ENCODE results near the gene KRT6A. TPM values are rescaled to one million over a fixed set of nuclear protein-coding genes. Genes with fewer than 3 reads are reported as not detected.
A peak's percentile ranks its signal among the peaks of the same experiment; 100 is the strongest.
"Not testable (repeated sequence)": the region's sequence is repeated elsewhere in the genome, so short reads cannot be mapped to it uniquely, and the experiment has no call there.

The KRT6A gene
- polyA plus RNA-seq, 4 donors = 0.10 TPM; not detected in 3

DNA sequence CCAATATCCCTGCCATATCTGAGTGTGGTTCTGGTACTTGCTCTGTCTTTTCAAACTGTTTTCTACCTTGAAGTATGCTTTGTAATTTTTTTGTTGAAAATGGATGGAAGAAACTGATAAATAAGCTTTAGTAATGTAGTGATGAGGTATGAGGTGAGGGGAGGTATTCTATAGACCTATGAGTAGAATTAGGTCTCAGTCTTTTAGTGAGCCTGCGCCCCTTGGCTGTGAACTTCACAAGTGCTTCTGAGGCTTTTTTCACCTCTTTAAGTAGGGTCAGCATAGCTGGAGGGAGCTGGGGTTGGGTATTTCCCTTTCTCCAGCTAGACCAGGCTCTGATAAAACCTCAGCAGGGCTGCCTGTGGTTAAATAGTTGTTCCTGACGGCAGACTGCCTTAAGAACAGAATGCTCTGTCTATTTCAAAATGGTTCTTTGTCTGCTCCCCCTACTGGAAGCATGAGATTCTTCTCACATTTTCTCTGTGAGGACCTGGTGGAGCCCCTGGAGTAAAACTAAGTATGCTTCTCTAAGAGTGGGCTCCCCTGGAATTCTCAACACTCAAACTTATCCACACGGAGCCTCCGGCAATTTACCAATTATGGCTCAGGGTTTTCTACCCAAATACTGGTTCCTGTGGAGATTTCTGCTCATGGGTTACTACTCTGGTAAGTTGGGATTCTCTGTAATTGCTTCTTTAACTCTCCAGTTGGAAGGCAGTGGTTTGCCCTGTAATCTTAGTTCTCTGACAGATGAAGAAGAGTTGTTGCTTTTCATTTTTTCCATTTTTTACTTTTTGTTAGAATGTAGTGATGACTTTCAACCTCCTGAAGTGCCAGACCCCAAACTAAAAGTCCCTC is 14.0 kb upstream of the KRT6A start:
- DNase-seq (ENCODE audit: low read depth in 4 of 4, low spot score in 3 of 4) = peak in 1 of 4 donors; percentile 5

DNA sequence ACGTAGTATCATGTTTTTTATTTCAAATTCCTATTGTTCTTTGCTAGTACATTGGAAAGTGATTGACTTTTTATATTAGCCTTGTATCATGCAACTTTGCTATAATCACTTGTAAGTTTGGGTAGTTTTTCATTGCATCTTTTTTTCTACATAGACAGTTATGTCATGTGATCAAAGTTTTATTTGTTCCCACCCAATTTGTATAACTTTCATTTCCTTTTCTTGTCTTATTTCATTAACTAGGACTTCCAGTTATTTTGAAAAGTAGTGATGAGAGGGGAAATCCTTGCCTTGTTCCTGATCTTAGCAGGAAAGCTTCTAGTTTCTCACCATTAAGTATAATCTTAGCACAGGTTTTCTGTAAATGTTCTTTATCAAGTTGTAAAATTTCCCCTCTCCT is 9.8 kb upstream of the KRT6A start:
- no peak for DNase-seq (ENCODE audit: low read depth in 4 of 4, low spot score in 3 of 4)

DNA sequence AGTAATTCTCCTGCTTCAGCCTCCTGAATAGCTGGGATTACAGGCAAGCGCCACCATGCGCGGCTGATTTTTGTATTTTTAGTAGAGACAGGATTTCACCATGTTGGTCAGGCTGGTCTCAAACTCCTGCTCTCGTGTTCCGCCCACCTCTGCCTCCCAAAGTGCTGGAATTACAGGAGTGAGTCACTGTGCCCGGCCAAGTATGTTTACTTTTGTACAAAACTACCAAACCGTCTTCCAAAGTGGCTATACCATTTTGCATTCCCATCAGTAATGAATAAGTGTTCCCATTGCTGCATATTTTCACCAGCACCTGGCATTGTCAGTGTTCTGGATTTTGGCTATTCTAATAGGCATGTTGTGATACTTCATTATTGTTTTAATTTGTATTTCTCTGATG is 8.4 kb upstream of the KRT6A start:
- DNase-seq (ENCODE audit: low read depth in 4 of 4, low spot score in 3 of 4) = no peak

GRCh38 chr12:52500574-52500973 is 7.5 kb upstream of the KRT6A start:
- DNase-seq (ENCODE audit: low read depth in 4 of 4, low spot score in 3 of 4) = not testable (repeated sequence)

DNA sequence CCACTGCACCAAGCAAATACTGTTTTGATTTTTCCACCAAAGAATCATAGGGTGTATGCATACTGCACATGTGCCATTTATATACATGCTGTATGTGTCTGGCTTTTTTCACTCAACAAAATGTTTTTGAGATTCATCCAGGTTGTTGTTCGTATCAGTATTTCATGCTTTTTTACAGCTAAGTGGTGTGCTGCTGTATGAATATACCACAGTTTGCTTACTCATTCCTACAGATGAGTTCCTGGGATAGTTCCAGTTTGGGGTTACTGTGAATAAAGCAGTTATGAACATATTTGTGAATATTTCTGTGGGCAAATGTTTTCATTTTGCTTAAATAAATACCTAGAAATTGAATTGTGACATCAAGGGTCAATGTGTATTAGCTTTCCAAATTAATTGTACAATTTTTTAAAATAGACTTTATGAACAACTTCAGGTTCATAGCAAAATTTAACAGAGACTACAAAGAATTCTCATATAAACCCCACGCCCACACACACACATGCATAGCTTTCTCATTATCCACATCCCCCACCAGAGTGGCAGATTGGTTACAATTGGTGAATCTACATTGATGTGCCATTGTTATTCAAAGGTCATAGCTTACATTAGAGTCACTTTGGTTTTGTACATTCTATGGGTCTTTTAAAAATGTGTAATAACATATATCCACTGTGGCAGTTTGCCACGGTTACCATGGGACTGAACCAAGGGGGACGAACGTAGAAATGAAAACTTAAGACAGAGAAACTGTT is 6.9 kb upstream of the KRT6A start:
- no peak for DNase-seq (ENCODE audit: low read depth in 4 of 4, low spot score in 3 of 4)

DNA sequence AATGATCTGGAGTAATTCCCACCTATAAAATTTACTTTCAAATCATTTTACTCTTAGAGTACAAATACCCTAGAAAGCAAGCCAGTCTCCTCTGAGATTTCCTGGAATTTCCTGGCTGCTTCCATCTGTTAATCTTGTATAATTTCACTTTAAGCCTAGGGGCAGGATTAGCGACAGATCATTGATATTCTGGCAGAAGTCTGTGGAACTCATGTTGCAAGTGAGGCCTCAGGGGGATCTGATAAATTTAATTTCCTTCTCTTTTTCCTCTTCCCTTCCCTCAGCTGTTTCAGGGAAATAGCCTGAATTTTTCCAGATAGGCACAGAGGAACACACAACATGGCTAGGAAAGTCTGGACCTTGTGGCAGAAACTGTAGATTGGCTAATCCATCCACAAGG is 5.9 kb upstream of the KRT6A start:
- no peak for DNase-seq (ENCODE audit: low read depth in 4 of 4, low spot score in 3 of 4)

- DNase-seq (ENCODE audit: low read depth in 4 of 4, low spot score in 3 of 4) = no peak
Measured at GRCh38 chr12:52497975-52498374, 4.9 kb upstream of the KRT6A start.

DNA sequence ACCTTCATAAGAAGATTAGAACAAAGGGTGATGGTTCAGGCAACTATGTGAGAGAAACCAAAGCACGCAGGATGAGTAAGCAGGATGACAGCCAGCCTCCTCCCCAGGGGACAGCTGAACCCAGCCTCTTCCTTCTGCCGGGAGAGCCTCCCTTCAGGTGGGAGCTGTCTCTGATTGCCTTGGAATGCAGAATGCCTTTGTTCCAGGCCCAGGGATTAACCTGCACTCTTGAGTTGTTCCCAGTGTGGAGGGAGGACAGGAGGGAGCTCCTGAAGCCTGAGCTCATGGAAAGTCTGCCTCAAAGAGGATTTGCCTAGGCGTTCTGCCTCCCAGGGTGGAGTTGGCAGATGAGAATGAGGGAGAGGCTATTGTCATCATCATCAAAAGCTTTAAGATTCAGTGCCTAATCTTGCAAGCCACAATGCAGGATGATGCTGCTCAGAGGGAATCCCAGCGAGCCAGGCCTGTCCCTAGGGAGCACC is 3.6 kb upstream of the KRT6A start:
- DNase-seq (ENCODE audit: low read depth in 4 of 4, low spot score in 3 of 4) = no peak

- DNase-seq (ENCODE audit: low read depth in 4 of 4, low spot score in 3 of 4) = no peak
Measured at GRCh38 chr12:52496054-52496453, 3.0 kb upstream of the KRT6A start.

GRCh38 chr12:52495389-52495788 is 2.3 kb upstream of the KRT6A start:
- peak in 2 of 4 donors; percentile 18 to 26 for DNase-seq (ENCODE audit: low read depth in 4 of 4, low spot score in 3 of 4)

GRCh38 chr12:52494518-52494917 is 1.5 kb upstream of the KRT6A start:
- no peak for DNase-seq (ENCODE audit: low read depth in 4 of 4, low spot score in 3 of 4)

DNA sequence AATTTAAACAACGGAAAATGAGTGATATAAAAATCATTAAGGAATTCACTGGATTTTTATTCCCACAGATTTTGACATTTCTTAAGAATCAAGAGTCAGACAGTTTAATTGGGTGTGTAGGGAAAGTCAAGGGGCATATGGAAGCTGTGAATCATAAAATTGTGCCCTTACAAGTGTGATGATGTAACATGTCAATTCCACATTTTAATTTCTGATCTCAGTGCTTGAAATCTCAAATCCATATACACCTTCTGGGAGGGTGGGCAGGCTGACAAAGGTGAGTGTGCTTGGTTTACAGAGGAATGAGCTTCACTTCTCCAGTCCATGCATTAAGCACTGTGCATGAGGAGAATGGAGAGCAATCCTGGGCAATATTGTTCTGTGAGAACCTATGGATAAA is 1.0 kb upstream of the KRT6A start:
- DNase-seq (ENCODE audit: low read depth in 4 of 4, low spot score in 3 of 4) = no peak

GRCh38 chr12:52492405-52492804 is 652 bp downstream of the KRT6A start:
- not testable (repeated sequence) for DNase-seq (ENCODE audit: low read depth in 4 of 4, low spot score in 3 of 4)

DNA sequence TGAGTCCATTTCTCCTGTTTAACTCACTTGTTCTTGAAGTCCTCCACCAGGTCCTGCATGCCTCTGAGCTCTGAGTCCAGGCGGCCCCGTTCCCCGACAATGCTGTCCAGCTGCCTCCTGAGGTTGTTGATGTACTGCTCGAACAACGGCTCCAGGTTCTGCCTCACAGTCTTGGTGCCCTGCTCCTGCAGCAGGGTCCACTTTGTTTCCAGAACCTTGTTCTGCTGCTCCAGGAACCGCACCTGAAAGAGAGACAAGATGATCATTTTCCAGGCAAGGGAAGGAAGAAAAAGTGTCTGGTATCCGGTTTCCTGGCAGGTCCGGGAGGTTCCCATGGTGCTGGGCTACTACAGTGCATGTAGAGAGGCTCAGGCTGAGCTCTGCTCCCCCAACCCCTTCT is 1.6 kb downstream of the KRT6A start:
- not testable (repeated sequence) for DNase-seq (ENCODE audit: low read depth in 4 of 4, low spot score in 3 of 4)

GRCh38 chr12:52488736-52489135 is 4.3 kb downstream of the KRT6A start:
- DNase-seq (ENCODE audit: low read depth in 4 of 4, low spot score in 3 of 4) = no peak

GRCh38 chr12:52487744-52488443 is 5.2 kb downstream of the KRT6A start:
- DNase-seq (ENCODE audit: low read depth in 4 of 4, low spot score in 3 of 4) = not testable (repeated sequence)

DNA sequence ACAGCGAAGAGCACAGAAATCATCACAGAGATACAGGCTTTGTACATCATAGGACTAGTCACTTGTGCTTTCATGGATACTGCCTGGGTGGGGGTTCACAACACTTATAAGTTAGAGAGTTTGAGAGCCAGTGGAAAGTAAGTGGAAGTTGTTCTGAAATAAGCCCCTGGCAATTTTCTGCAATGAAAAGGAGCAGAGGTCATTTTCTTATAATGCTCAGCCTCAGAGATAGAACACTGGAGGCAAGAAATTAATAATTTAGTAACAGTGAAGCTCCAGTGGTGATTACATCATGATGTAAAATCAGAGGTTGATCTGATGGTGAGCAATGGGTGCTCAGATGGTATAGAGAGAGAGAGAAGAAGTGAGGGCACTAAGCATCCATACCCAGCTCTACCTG is 5.8 kb downstream of the KRT6A start:
- DNase-seq (ENCODE audit: low read depth in 4 of 4, low spot score in 3 of 4) = no peak

- DNase-seq (ENCODE audit: low read depth in 4 of 4, low spot score in 3 of 4) = no peak
Measured at GRCh38 chr12:52486166-52487105, 6.6 kb downstream of the KRT6A start.

DNA sequence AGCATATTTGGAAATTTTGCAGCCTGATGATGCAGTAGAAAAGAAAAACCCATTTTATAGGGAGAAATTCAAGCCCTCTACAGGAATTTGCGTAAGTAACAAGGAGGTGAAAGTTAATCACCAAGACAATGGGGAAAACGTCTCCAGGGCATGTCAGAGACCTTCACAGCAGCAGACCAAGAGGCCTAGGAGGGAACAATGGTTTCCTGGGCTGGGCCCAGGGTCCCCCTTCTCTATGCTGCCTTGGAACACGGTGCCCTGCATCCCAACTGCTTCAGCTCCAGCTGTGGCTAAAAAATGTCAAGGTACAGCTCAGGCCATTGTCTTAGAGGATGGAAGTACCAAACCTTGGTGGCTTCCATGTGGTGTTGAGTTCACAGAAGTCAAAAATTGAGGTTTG is 13.0 kb downstream of the KRT6A start:
- DNase-seq (ENCODE audit: low read depth in 4 of 4, low spot score in 3 of 4) = no peak

DNA sequence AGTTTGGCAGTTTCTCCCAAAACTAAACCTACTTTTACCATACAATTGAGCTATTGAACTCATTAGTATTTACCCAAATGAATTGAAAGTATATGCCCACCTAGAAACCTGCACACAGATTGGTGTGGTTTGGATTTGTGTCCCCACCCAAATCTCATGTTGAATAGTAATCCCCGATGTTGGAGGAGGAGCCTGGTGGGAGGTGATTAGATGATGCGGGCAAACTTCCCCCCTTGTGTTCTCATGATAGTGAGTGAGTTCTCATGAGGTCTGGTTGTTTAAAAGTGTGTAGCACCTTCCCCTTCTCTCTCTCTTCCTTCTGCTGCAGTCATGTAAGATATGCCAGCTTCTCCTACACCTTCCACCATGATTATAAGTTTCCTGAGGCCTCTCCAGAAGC is 15.4 kb downstream of the KRT6A start:
- no peak for DNase-seq (ENCODE audit: low read depth in 4 of 4, low spot score in 3 of 4)

All from right renal pelvis (tissue), 4 donors.